ENCODE results near the gene CEP55. TPM values are rescaled to one million over a fixed set of nuclear protein-coding genes. Genes with fewer than 3 reads are reported as not detected.

Gene CEP55
- polyA plus RNA-seq, 2 of the 4 experiments (the other 2 are of a cell fraction), result 52.4 to 87.0 TPM

GRCh38 chr10:93547522-93547921 lies 51.1 kb downstream of the CEP55 start:
- TF ChIP-seq, protein P1, sequence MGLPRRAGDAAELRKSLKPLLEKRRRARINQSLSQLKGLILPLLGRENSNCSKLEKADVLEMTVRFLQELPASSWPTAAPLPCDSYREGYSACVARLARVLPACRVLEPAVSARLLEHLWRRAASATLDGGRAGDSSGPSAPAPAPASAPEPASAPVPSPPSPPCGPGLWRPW (IDR thresholded peaks at IDR 0.05), result no peak
- TF ChIP-seq BHLHE40 (IDR thresholded peaks at IDR 0.05; ENCODE audit: low read depth, low read length) (no peak), BCL3 (IDR thresholded peaks at IDR 0.05) (no peak), EP300 (IDR thresholded peaks at IDR 0.05) (no peak), HDAC2 (IDR thresholded peaks at IDR 0.05) (no peak), HEYL (CRISPR knock-in tag; IDR thresholded peaks at IDR 0.05) (no peak), NFE2L2 (conservative IDR thresholded peaks at IDR 0.05; ENCODE audit: low read length) (no peak), CEBPB (IDR thresholded peaks at IDR 0.05) (no peak), ZFP36 (IDR thresholded peaks at IDR 0.05; ENCODE audit: borderline replicate concordance, partially characterized antibody) (no peak), NPAS2 (CRISPR knock-in tag; IDR thresholded peaks at IDR 0.05; ENCODE audit: borderline replicate concordance) (no peak), HOXA7 (CRISPR knock-in tag; IDR thresholded peaks at IDR 0.05) (no peak), CHD4 (IDR thresholded peaks at IDR 0.05; ENCODE audit: borderline replicate concordance) (no peak)
- TF ChIP-seq, protein P2, sequence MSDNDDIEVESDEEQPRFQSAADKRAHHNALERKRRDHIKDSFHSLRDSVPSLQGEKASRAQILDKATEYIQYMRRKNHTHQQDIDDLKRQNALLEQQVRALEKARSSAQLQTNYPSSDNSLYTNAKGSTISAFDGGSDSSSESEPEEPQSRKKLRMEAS (IDR thresholded peaks at IDR 0.05), result no peak
- H3K27ac ChIP-seq, result peak overlapping the region; percentile 84 to 86
- DNase-seq (ENCODE audit: low read depth in 1 of 2, low spot score in 1 of 2) (no peak), FAIRE-seq (no peak), ATAC-seq (no peak)
- ChIA-PET CTCF (interaction anchor here (0.9 kb wide), 1 partner anchor 96 kb away, joined by 3 read pairs; no protein-coding TSS in a partner anchor), POLR2A (no interaction called here)
- H3K4me1 ChIP-seq, result peaks cover 44% of the 10 kb centered on the region
- no peak overlapping the region for H3K4me3 ChIP-seq
- no peaks in the 10 kb centered on the region for H3K9me3 ChIP-seq
- peak overlapping the region; percentile 67; the same call in 1 of the 3 replicates for H3K4me2 ChIP-seq

- CTCF ChIA-PET, result interaction anchor here (0.9 kb wide), 1 partner anchor 95 kb away, joined by 3 read pairs; no protein-coding TSS in a partner anchor
Measured at GRCh38 chr10:93548376-93549071, 52.1 kb downstream of the CEP55 start.

More at GRCh38 chr10:93548376-93549071, 52.1 kb downstream of the CEP55 start:
- DNase-seq (ENCODE audit: low read depth in 1 of 2, low spot score in 1 of 2) (peak; percentile 70 to 90), ATAC-seq (peak; percentile 83 to 86), FAIRE-seq (peak; percentile 95)
- H3K9me3 ChIP-seq, result no peaks in the 10 kb centered on the region
- TF ChIP-seq NPAS2 (CRISPR knock-in tag; IDR thresholded peaks at IDR 0.05; ENCODE audit: borderline replicate concordance), result no peak
- no peak for TF ChIP-seq RARB (CRISPR knock-in tag; IDR thresholded peaks at IDR 0.05)
- TF ChIP-seq KDM1A (IDR thresholded peaks at IDR 0.05; ENCODE audit: low read depth), result no peak
- TF ChIP-seq RCOR1 (IDR thresholded peaks at IDR 0.05; ENCODE audit: low read depth, low read length), result no peak
- peak; percentile 48 to 54; a peak in 1 of 5 replicates for TF ChIP-seq JUN (IDR thresholded peaks at IDR 0.05)
- no peak for TF ChIP-seq RAD21 (conservative IDR thresholded peaks at IDR 0.05 in 1 of 2, IDR thresholded peaks at IDR 0.05 in 1 of 2)
- TF ChIP-seq PBX3 (IDR thresholded peaks at IDR 0.05), result no peak
- no peak for TF ChIP-seq HEYL (CRISPR knock-in tag; IDR thresholded peaks at IDR 0.05)
- TF ChIP-seq JUNB (IDR thresholded peaks at IDR 0.05), result peak; percentile 82
- TF ChIP-seq MAZ (IDR thresholded peaks at IDR 0.05; ENCODE audit: borderline replicate concordance, low read depth, low read length), result no peak
- TF ChIP-seq, protein P3, sequence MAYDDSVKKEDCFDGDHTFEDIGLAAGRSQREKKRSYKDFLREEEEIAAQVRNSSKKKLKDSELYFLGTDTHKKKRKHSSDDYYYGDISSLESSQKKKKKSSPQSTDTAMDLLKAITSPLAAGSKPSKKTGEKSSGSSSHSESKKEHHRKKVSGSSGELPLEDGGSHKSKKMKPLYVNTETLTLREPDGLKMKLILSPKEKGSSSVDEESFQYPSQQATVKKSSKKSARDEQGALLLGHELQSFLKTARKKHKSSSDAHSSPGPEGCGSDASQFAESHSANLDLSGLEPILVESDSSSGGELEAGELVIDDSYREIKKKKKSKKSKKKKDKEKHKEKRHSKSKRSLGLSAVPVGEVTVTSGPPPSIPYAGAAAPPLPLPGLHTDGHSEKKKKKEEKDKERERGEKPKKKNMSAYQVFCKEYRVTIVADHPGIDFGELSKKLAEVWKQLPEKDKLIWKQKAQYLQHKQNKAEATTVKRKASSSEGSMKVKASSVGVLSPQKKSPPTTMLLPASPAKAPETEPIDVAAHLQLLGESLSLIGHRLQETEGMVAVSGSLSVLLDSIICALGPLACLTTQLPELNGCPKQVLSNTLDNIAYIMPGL (CRISPR knock-in tag; IDR thresholded peaks at IDR 0.05; ENCODE audit: borderline replicate concordance), result no peak
- peak; percentile 83; the same call in 1 of the 2 replicates for TF ChIP-seq GATA3 (IDR thresholded peaks at IDR 0.05; ENCODE audit: borderline replicate concordance)
- peak; percentile 53 for TF ChIP-seq FOSL2 (IDR thresholded peaks at IDR 0.05)
- peak; percentile 90 for TF ChIP-seq FOSL2 (CRISPR knock-in tag; IDR thresholded peaks at IDR 0.05)
- TF ChIP-seq CEBPB (IDR thresholded peaks at IDR 0.05), result peak in 1 of 2 experiments; percentile 61; a peak in 2 of 4 replicates
- no peak for TF ChIP-seq MAFK (IDR thresholded peaks at IDR 0.05; ENCODE audit: partially characterized antibody)
- TF ChIP-seq, protein P2 (IDR thresholded peaks at IDR 0.05), result peak; percentile 61; the same call in 1 of the 2 replicates
- no peak for TF ChIP-seq TFCP2L1 (CRISPR knock-in tag; IDR thresholded peaks at IDR 0.05)
- TF ChIP-seq EHMT2 (IDR thresholded peaks at IDR 0.05; ENCODE audit: low read depth), result no peak
- TF ChIP-seq NFE2L2 (conservative IDR thresholded peaks at IDR 0.05; ENCODE audit: low read length), result no peak
- no peak for TF ChIP-seq HOXB5 (CRISPR knock-in tag; IDR thresholded peaks at IDR 0.05)
- TF ChIP-seq RFX5 (IDR thresholded peaks at IDR 0.05), result no peak
- no peak for TF ChIP-seq POLR2A (IDR thresholded peaks at IDR 0.05; ENCODE audit: low read length)
- TF ChIP-seq FOSB (CRISPR knock-in tag; IDR thresholded peaks at IDR 0.05), result no peak
- TF ChIP-seq EP300 (IDR thresholded peaks at IDR 0.05), result peak; percentile 20 to 41; a peak in 1 of 5 replicates
- no peak for TF ChIP-seq SREBF2 (IDR thresholded peaks at IDR 0.05)
- H3K4me1 ChIP-seq, result peaks cover 41% of the 10 kb centered on the region
- peak overlapping the region; percentile 84 to 86 for H3K27ac ChIP-seq
- peak overlapping the region; percentile 67 for H3K4me2 ChIP-seq
- POLR2A ChIA-PET, result no interaction called here
- 2% methylated on average over 5 of the region's 5 CpGs for WGBS (ENCODE audit: missing lambda C conversion rate)
- no peak overlapping the region for H3K4me3 ChIP-seq
